Skeletal muscle tissue (tissue), 1 donor: ENCODE results near the gene PZP. TPM values are rescaled to one million over a fixed set of nuclear protein-coding genes. Genes with fewer than 3 reads are reported as not detected.

Source experiments
- total RNA-seq: library from RNA; depleted of rRNA; stranded (reverse); fragments of >200 nt; gene quantifications from one replicate; pipeline ENCODE4 v1.2.3, GENCODE V29; 2014

PZP gene
- total RNA-seq, 1 donor from 2014 or later = 1.0 TPM

Other genes with a start within 250 kb of the PZP start
- 3.7 TPM for gene KLRG1, start 218.8 kb downstream of the PZP start, total RNA-seq
- gene A2M, start 92.5 kb downstream of the PZP start, total RNA-seq = 244 TPM